HG02642 (cell line): ENCODE results near the gene POU2F2.
"Not testable (repeated sequence)": the region's sequence is repeated elsewhere in the genome, so short reads cannot be mapped to it uniquely, and the experiment has no call there.

Source experiments
- ATAC-seq: cut with Tn5 transposase; IDR thresholded peaks from one replicate; pipeline ENCODE4 v1.9.1; 2021; ENCODE audit warnings: mild to moderate bottlenecking; ENCODE audit not compliant: unreplicated experiment, poor library complexity

Gene POU2F2

GRCh38 chr19:42068361-42068755 lies 63.9 kb downstream of the POU2F2 start:
- no peak for ATAC-seq

- no peak for ATAC-seq
Measured at GRCh38 chr19:42067315-42067888, 64.8 kb downstream of the POU2F2 start.

GRCh38 chr19:42066075-42066754 lies 66.0 kb downstream of the POU2F2 start:
- ATAC-seq, result no peak

DNA sequence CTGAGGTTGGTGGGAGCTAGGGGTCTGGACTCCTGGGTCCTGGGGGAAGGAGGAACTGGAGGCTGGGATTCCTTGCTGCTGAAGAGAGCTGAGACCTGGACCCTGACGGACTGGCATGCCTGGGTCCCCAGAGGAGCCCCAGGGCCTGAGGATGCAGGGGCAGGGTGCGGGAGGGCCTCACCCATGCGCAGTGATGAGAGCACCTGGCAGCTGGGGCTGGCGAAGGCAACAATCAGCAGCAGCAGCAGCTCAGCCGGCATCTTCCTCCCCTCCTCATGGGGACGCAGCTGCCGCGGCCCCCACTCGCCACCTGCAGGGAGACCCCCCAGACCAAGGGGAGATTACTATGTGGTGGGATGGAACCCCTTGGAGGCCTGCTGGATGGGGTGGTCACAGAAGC lies 66.7 kb downstream of the POU2F2 start:
- ATAC-seq, result no peak

- no peak for ATAC-seq
Measured at GRCh38 chr19:42065051-42065450, 67.2 kb downstream of the POU2F2 start.

DNA sequence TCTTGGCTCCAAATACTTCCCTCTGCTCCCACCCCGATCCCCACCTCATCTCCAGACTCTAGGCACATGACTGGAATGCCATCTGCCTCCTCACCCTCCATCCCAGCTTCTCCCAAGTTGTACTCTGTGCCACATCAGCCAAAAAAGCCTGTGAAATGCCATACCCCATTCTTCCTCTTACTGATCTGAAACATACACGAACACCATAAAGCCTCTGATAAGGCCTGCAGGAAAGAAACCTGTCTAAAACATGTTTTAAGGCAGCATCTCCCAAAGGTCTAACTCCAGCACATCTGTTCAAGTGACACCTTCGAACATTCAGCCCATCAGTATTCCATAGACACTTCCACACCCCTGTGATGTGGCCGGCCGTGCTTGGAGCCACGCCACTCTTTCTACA lies 67.8 kb downstream of the POU2F2 start:
- no peak for ATAC-seq

- ATAC-seq, result no peak
Measured at GRCh38 chr19:42062381-42062780, 69.9 kb downstream of the POU2F2 start.

- no peak for ATAC-seq
Measured at GRCh38 chr19:42060117-42060516, 72.1 kb downstream of the POU2F2 start.

- ATAC-seq, result no peak
Measured at GRCh38 chr19:42059196-42059595, 73.0 kb downstream of the POU2F2 start.

GRCh38 chr19:42057846-42058245 lies 74.4 kb downstream of the POU2F2 start:
- no peak for ATAC-seq

GRCh38 chr19:42054205-42054604 lies 78.0 kb downstream of the POU2F2 start:
- no peak for ATAC-seq

GRCh38 chr19:42053037-42053935 lies 79.0 kb downstream of the POU2F2 start:
- ATAC-seq, result no peak

DNA sequence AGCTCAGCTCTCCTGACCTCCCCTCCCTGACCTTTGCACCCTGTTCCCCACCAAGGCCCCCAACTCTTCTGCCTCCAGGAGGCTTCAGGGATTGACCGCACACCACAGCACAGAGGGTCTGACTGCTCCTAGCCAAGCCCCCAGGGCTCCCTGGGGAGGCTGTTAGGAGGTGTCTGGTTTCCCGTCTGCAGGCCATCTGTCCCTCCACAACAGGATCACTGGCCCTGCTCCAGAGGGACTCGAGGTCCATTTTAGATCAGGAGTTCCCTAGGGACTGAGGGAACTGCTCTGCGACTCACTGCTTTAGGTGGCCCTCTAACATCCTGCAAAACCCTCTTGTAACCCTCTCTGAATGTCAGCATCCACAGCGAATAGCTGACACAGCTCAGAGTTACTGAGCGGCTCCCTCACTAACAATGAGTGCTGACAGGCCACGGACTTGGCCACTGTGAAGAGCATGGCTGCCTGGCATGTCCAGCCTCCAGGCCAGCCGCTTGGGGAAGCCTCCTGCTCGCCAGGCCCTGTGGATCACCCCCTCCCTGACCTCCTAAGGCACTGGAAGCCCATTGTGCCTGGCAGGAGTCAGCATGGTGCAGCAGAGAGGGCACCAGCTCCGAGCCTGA lies 79.9 kb downstream of the POU2F2 start:
- no peak for ATAC-seq

DNA sequence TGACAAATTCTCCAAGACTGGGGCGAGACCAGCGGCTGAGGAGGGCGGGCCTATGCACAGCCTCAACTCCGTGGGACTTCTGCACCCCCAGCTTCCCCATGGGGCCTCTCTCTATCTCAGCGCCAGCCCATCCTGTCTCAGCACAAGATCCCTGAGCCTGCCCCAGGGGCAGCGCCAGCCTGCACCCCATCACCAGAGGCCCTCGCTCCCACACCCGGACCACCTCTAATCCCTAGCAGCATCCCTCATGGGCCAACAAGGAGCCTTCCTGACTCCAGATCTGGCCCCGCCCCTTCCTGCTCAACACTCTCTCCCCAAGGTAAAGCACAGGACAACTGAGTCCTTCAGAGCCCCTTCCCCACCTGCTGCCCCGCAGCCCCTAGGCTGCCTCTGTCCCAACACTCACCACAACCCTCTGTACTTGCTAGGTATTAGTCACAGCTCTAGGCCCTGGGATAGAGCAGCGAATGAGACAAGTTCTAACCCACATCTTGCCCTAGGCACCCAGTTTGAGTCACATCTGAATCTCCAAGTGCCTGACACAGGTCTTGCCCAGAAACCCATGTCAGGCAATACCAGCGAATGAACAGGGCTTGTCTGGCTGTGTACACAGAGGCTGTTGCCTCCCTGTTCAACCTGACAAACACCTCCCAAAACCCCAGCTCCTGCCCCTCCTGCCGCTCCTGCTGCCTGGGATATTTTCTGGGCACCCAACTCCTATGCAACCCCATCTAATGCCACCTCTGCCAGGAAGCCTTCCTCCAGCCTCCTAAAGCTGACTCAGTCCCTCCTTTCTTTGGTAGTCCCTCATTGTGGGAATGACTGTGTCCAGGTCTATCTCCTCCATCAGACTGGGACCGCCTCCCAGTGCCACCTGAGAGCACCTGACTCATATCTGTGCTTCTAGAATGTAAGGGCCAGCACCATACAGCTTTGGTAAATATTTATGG lies 80.8 kb downstream of the POU2F2 start:
- no peak for ATAC-seq

DNA sequence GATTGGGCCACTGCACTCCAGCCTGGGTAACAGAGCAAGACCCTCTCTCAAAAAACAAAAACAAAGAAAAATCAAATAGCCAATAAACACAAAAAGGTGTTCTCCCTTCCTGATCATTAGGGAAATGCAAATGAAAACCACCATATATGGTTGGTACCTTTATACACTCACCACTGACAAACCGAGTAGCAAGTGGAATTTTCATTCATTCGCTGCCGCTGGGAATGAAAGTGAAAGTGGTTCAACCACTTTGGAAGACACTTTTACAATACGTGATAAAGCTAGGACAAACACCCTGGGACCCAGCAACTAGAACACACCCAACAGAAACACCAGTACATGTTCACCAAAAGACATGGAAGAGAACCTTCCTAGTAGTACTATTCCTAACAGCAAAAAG lies 83.3 kb downstream of the POU2F2 start:
- ATAC-seq, result no peak

DNA sequence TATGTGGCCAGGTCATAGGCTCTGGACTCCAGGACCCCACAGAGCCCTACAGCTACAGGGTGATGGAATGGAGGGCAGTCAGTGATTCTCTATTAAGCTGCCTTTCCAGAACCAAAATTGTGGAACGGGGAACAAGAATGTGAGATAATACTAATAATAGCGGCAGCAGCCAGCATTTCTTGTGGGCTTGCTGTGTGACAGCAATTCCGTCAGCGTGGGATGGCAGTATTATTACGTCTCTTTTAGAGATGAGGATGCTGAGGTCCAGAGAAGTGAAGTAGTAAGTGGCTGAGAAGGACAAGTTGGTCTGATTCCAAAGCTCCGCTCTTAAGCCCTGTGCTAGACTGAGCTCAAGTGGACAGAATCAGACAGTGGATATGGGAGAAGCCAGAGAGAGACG lies 86.7 kb downstream of the POU2F2 start:
- ATAC-seq, result no peak

GRCh38 chr19:42042455-42043170 lies 89.6 kb downstream of the POU2F2 start:
- no peak for ATAC-seq

- ATAC-seq, result not testable (repeated sequence)
Measured at GRCh38 chr19:42040491-42040890, 91.8 kb downstream of the POU2F2 start.

DNA sequence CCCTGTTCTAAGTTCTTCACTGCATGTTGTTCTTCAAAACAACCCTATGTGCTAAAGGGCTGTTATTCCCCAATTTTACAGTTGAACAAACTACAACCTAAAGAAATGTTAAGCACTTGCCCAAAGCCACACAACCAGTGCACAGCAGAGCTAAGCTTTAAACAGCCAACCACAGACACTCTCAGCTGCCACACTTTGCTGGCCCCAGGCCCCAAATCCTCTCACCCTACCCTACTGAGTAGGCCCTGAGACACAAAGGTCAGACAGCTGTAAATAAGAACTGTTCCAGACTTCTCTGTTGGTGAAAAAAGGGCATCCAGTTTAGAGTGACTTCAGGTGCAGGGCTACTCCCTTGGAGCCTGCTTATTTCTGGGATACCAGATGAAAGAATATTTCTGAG lies 92.2 kb downstream of the POU2F2 start:
- no peak for ATAC-seq
